H9 (cell line): Measurements from ENCODE around the gene ERC2. TPM values are rescaled to one million over a fixed set of nuclear protein-coding genes. Genes with fewer than 3 reads are reported as not detected.

ENCODE experiments used
- DNase-seq: peaks from one replicate; pipeline ENCODE4 v3.0.0-alpha.2; 2017
- H2AFZ ChIP-seq: one replicate; pipeline ENCODE4 v1.6.1; 2013; ENCODE audit warnings: mild to moderate bottlenecking, low read length, control low read depth, moderate library complexity
- H2AK5ac ChIP-seq: 2 replicates; pipeline ENCODE4 v1.6.1; 2013; ENCODE audit warnings: low read length, control low read depth, mixed read lengths; ENCODE audit not compliant: insufficient read length
- H2BK120ac ChIP-seq: one replicate; pipeline ENCODE4 v1.6.1; 2013; ENCODE audit warnings: low read depth, mild to moderate bottlenecking, low read length, control low read depth, inconsistent platforms; ENCODE audit not compliant: poor library complexity, severe bottlenecking
- H2BK12ac ChIP-seq: 2 replicates; pipeline ENCODE4 v1.6.1; 2013; ENCODE audit warnings: low read length, control low read depth, mixed read lengths, low read depth; ENCODE audit not compliant: insufficient read length
- H2BK15ac ChIP-seq: 2 replicates; pipeline ENCODE4 v1.6.1; 2013; ENCODE audit warnings: low read depth, low read length, control low read depth
- H2BK20ac ChIP-seq: one replicate; pipeline ENCODE4 v1.6.1; 2013; ENCODE audit warnings: low read depth, mild to moderate bottlenecking, low read length, control low read depth, inconsistent platforms; ENCODE audit not compliant: poor library complexity, severe bottlenecking
- H2BK5ac ChIP-seq: 2 replicates; pipeline ENCODE4 v1.6.1; 2013; ENCODE audit warnings: low read length, control low read depth, mixed read lengths; ENCODE audit not compliant: insufficient read length
- H3K14ac ChIP-seq: 2 replicates; pipeline ENCODE4 v1.6.1; 2013; ENCODE audit warnings: low read length, control low read depth; ENCODE audit not compliant: insufficient read depth
- H3K18ac ChIP-seq: 2 replicates; pipeline ENCODE4 v1.6.1; 2013; ENCODE audit warnings: low read depth, mild to moderate bottlenecking, mixed read lengths, low read length, control low read depth; ENCODE audit not compliant: insufficient read length
- H3K23ac ChIP-seq: 2 replicates; pipeline ENCODE4 v1.6.1; 2013; ENCODE audit warnings: low read length, control low read depth, mixed read lengths, low read depth; ENCODE audit not compliant: insufficient read length
- H3K23me2 ChIP-seq: 2 replicates; pipeline ENCODE4 v1.6.1; 2013; ENCODE audit warnings: low read depth, mild to moderate bottlenecking, mixed read lengths, low read length, control low read depth; ENCODE audit not compliant: insufficient read length, poor library complexity, severe bottlenecking
- H3K27ac ChIP-seq: 2 replicates; pipeline ENCODE4 v1.5.1; 2013; ENCODE audit warnings: low read length, control low read depth, mixed read lengths, low read depth; ENCODE audit not compliant: insufficient read length
- H3K27me3 ChIP-seq: 2 replicates; pipeline ENCODE4 v1.6.1; 2013; ENCODE audit warnings: low read length, control low read depth, inconsistent platforms; ENCODE audit not compliant: insufficient read depth
- H3K4ac ChIP-seq: 2 replicates; pipeline ENCODE4 v1.6.1; 2013; ENCODE audit warnings: low read depth, mild to moderate bottlenecking, control low read depth, inconsistent platforms, low read length, moderate library complexity
- H3K4me1 ChIP-seq: 2 replicates; pipeline ENCODE4 v1.6.1; 2013; ENCODE audit warnings: low read length, control low read depth, inconsistent platforms; ENCODE audit not compliant: insufficient read depth
- H3K4me2 ChIP-seq: 2 replicates; pipeline ENCODE4 v1.6.1; 2013; ENCODE audit warnings: low read length, control low read depth, mixed read lengths; ENCODE audit not compliant: insufficient read length, insufficient read depth
- H3K56ac ChIP-seq: 2 replicates; pipeline ENCODE4 v1.6.1; 2013; ENCODE audit warnings: low read depth, mild to moderate bottlenecking, mixed read lengths, low read length, control low read depth; ENCODE audit not compliant: insufficient read length
- H3K79me1 ChIP-seq: 2 replicates; pipeline ENCODE4 v1.6.1; 2013; ENCODE audit warnings: low read depth, mild to moderate bottlenecking, moderate library complexity, low read length, control low read depth, inconsistent platforms; ENCODE audit not compliant: insufficient read depth, poor library complexity, severe bottlenecking
- H3K79me2 ChIP-seq: 2 replicates; pipeline ENCODE4 v1.6.1; 2013; ENCODE audit warnings: low read length, control low read depth, inconsistent platforms; ENCODE audit not compliant: insufficient read depth
- H3K9ac ChIP-seq: 2 replicates; pipeline ENCODE4 v1.6.1; 2013; ENCODE audit warnings: low read length, control low read depth, mixed read lengths; ENCODE audit not compliant: insufficient read length; ENCODE audit errors: extremely low read depth
- H3K9me3 ChIP-seq: one replicate; pipeline ENCODE4 v1.6.1; 2013; ENCODE audit warnings: low read depth, low read length, inconsistent platforms; ENCODE audit not compliant: control insufficient read depth
- H3T11ph ChIP-seq: one replicate; pipeline ENCODE4 v1.6.1; 2013; ENCODE audit warnings: mild to moderate bottlenecking, low read length, control low read depth, inconsistent platforms
- H4K20me1 ChIP-seq: one replicate; pipeline ENCODE4 v1.6.1; 2013; ENCODE audit not compliant: control insufficient read depth, insufficient read length, insufficient read depth
- H4K5ac ChIP-seq: 2 replicates; pipeline ENCODE4 v1.6.1; 2013; ENCODE audit warnings: low read depth, mild to moderate bottlenecking, mixed read lengths, low read length, control low read depth; ENCODE audit not compliant: insufficient read length
- H4K8ac ChIP-seq: replicated peaks from 2 replicates; pipeline ENCODE4 v1.6.1; 2013; ENCODE audit warnings: low read length, control low read depth, mixed read lengths, low read depth; ENCODE audit not compliant: insufficient read length
- H4K91ac ChIP-seq: 2 replicates; pipeline ENCODE4 v1.6.1; 2013; ENCODE audit warnings: low read depth, mild to moderate bottlenecking, moderate library complexity, mixed read lengths, low read length, control low read depth; ENCODE audit not compliant: insufficient read length
- H3K27ac Mint-ChIP-seq, 3 experiments: 2 replicates in 2 of 3; 3 replicates in 1 of 3; pipeline ENCODE4 v1.8.0; 2020 to 2021; ENCODE audit warnings: mixed read lengths in 3 of 3, mild to moderate bottlenecking in 1 of 3, moderate library complexity in 1 of 3
- H3K27me3 Mint-ChIP-seq: 2 replicates; pipeline ENCODE4 v1.8.0; 2021; ENCODE audit warnings: low read depth, mild to moderate bottlenecking, moderate library complexity, mixed read lengths
- H3K36me3 Mint-ChIP-seq, 3 experiments: 2 replicates in 2 of 3; 3 replicates in 1 of 3; pipeline ENCODE4 v1.8.0; 2020 to 2021; ENCODE audit warnings: low read depth in 3 of 3, mixed read lengths in 3 of 3; ENCODE audit not compliant: insufficient read depth in 1 of 3
- H3K4me1 Mint-ChIP-seq, 2 experiments: 2 replicates each; pipeline ENCODE4 v1.8.0; 2020; ENCODE audit warnings: mixed read lengths in 2 of 2
- H3K4me3 Mint-ChIP-seq, 2 experiments: 2 replicates in 1 of 2; 3 replicates in 1 of 2; pipeline ENCODE4 v1.8.0; 2020 to 2021; ENCODE audit warnings: mild to moderate bottlenecking in 2 of 2, mixed read lengths in 2 of 2, moderate library complexity in 1 of 2
- H3K9me3 Mint-ChIP-seq, 2 experiments: 2 replicates in 1 of 2; 3 replicates in 1 of 2; pipeline ENCODE4 v1.8.0; 2020; ENCODE audit warnings: mild to moderate bottlenecking in 2 of 2, mixed read lengths in 2 of 2, moderate library complexity in 1 of 2
- CTCF ChIP-seq: fragments of 200-600 bp; sonication (generic); conservative IDR thresholded peaks from 3 replicates; pipeline ENCODE4 v1.8.0; 2021; ENCODE audit warnings: antibody characterized with exemption, mild to moderate bottlenecking
- WGBS: extraction: QIAGEN DNeasy Blood & Tissue Kit; methylation state at CpG from one replicate; pipeline ENCODE4 v1.1.7; 2013; ENCODE audit warnings: missing lambda C conversion rate, low lambda C conversion rate, mixed read lengths; ENCODE audit not compliant: insufficient read length; ENCODE audit errors: extremely low coverage; 5-methylcytosine and 5-hydroxymethylcytosine counted together
- total RNA-seq: library from RNA; stranded (reverse); gene quantifications from 2 replicates; pipeline ENCODE4 v1.2.1, GENCODE V29; 2021

The ERC2 gene
- total RNA-seq, 1 experiment from 2014 or later: 15.4 TPM

- no peak overlapping the region for H2AFZ ChIP-seq
- H3K18ac ChIP-seq: no peak overlapping the region
- H3K4me2 ChIP-seq: no peak overlapping the region
- no peak overlapping the region for H3K9ac ChIP-seq
- H4K8ac ChIP-seq: no peak overlapping the region
- no peak for DNase-seq
- H3K27ac ChIP-seq: no peak overlapping the region
- H3K27ac Mint-ChIP-seq: no peak overlapping the region
- no peak overlapping the region for H3K56ac ChIP-seq
- no CpG with 5 or more reads among the region's 1 CpG for WGBS
- no peak overlapping the region for H3K4ac ChIP-seq
- no peaks in the 10 kb centered on the region for H3K79me1 ChIP-seq
- H3K4me1 Mint-ChIP-seq: peaks cover 3 to 4% of the 10 kb centered on the region in 2 experiments; a peak in 3 of 4 replicates
- no peaks in the 10 kb centered on the region for H3K27me3 ChIP-seq
- no peak overlapping the region for H2BK5ac ChIP-seq
- H3K9me3 ChIP-seq: no peaks in the 10 kb centered on the region
- H3K36me3 Mint-ChIP-seq: no peaks in the 10 kb centered on the region
- no peaks in the 10 kb centered on the region for H3K27me3 Mint-ChIP-seq
- no peak overlapping the region for H3K4me3 Mint-ChIP-seq
- no peak overlapping the region for H2BK15ac ChIP-seq
- no peak overlapping the region for H3T11ph ChIP-seq
- H3K79me2 ChIP-seq: no peaks in the 10 kb centered on the region
- no peak overlapping the region for H2BK120ac ChIP-seq
- H4K20me1 ChIP-seq: no peaks in the 10 kb centered on the region
- H2BK20ac ChIP-seq: no peak overlapping the region
- H2BK12ac ChIP-seq: no peak overlapping the region
- no peak overlapping the region for H3K14ac ChIP-seq
- no peaks in the 10 kb centered on the region for H3K9me3 Mint-ChIP-seq
- no peaks in the 10 kb centered on the region for H3K4me1 ChIP-seq
- no peak overlapping the region for H3K23ac ChIP-seq
- H4K91ac ChIP-seq: no peak overlapping the region
- H4K5ac ChIP-seq: no peak overlapping the region
- no peaks in the 10 kb centered on the region for H3K23me2 ChIP-seq
- no peak for TF ChIP-seq CTCF
- no peak overlapping the region for H2AK5ac ChIP-seq
These were observed 544.6 kb downstream of the ERC2 start for GRCh38 chr3:55923626-55924025.
